Neural progenitor cell (in vitro differentiated cells): ENCODE data around the gene DNAJC22.

Experiments used
- CTCF ChIP-seq: fragments of 200-600 bp; sonication (generic); IDR thresholded peaks from 2 replicates; pipeline ENCODE4 v1.5.1; 2017; ENCODE audit warnings: antibody characterized with exemption, mild to moderate bottlenecking
- EZH2 ChIP-seq: fragments of 200-600 bp; sonication (generic); IDR thresholded peaks from 2 replicates; pipeline ENCODE4 v1.6.1; 2017; ENCODE audit warnings: antibody characterized with exemption, mild to moderate bottlenecking, moderate library complexity

- TF ChIP-seq CTCF, result no peak
- TF ChIP-seq EZH2, result no peak
These were observed 49.0 kb upstream of the DNAJC22 start for GRCh38 chr12:49297695-49298060.
